Measurements from ENCODE around the gene TXNL1.
A peak's percentile ranks its signal among the peaks of the same experiment; 100 is the strongest.
"Not testable (repeated sequence)": the region's sequence is repeated elsewhere in the genome, so short reads cannot be mapped to it uniquely, and the experiment has no call there.

TXNL1 gene

DNA sequence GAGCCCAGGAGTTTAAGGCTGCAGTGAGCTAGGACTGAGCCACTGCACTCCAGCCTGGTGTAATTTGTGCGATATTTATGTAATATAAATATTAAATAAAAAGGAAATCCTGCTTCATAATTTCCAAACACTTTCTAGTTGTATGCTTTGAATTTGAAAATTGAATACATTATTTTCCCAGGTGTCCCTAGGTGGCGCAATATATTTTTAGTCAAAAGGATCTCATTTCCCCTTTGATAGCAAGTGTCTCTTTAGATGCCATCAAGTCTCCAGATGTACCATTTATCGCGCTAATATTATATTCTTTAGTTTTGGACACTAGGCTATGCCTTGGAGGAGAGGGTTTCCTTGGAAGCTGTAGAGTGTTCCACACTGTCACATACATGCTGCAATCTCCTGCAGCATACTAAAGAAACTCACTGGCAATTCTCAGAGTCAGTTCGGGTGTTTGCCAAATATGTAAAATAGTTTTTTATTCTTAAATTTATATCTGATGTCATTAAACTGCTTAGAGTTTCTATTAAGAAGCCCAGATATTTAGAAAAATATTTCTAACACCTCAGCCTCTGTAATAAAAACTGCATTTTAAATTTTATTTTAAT lies 7.1 kb upstream of the TXNL1 start:
- DNase-seq (ENCODE audit: low read depth) = peak; percentile 45

DNA sequence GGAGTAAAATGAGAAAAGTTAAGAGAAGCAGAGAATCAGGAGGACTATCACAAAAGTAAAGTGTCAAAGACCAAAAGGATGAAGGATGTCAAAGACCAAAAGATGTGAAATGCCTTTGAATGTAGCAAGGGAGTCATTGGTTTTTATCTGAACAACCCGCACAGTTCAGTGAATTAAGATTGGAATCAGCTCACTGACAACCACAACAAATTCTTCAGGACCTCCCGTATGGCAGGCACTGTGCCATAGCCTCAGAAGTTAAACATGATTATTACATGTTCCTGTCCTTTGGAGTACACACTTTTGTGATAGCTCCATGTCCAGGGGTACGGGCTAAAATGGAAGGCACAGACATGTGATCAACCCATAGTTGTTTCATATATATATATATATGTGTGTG lies 5.0 kb upstream of the TXNL1 start:
- no peak for DNase-seq (ENCODE audit: low read depth)

DNA sequence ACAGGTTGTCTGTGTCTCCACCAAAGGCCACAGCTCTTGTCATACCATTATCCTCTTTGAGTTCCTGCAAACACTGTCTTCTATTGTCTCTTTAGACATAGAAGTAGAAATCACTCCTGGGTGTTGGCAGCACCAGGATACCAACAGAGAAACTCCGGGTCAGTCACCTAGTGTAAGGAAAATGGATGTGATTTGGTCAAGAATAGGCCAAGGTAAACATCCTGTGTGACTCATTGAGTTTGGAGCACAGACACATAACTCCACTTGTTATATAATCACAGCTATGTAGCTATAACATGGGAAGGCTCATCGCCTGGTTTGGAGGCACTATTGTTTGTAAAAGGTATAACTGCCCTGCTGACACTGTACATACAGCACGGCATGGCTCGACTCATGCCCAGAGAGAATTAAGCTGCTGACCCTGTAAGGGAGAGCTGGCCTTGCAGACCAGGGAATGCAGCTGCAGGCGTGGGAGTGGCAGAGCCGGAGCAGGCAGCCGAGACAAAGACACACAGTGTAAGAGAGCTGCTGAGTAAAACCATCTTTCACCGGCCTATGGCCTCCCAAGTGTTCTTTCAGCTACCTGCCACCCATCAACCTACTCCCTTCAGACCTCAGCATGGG lies 3.4 kb upstream of the TXNL1 start:
- DNase-seq (ENCODE audit: low read depth) = peak; percentile 77

DNA sequence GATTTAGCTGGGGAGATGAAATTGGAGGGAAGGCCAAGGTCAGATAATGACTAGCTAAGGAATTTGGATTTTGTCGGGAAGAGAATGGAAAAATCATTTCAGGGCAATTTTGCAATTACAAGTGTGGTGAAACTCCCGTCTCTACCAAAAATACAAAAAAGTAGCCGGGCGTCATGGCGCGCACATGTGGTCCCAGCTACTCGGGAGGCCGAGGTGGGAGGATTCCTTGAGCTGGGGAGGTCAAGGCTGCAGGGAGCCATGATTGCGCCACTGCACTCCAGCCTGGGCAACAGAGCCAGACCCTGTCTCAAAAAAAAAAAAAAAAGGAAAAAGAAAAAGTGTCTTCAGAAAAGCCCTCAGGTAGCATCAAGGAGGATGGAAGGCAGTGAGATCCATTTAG lies 1.2 kb upstream of the TXNL1 start:
- no peak for DNase-seq (ENCODE audit: low read depth)

DNA sequence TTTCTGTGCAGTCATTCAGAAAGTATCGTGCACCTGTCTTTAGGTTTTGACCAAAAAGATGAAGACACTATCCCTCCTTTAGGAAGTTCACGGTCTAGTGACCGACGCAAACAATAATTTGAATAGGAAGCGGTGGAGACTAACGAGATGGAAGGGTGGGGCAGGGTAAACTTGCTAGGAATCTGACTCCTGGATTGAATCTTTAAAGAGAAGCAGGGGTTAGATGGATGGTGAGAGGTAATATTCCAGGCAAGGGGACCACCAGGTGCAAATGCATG lies 651 bp upstream of the TXNL1 start:
- no peak for DNase-seq (ENCODE audit: low read depth)

DNA sequence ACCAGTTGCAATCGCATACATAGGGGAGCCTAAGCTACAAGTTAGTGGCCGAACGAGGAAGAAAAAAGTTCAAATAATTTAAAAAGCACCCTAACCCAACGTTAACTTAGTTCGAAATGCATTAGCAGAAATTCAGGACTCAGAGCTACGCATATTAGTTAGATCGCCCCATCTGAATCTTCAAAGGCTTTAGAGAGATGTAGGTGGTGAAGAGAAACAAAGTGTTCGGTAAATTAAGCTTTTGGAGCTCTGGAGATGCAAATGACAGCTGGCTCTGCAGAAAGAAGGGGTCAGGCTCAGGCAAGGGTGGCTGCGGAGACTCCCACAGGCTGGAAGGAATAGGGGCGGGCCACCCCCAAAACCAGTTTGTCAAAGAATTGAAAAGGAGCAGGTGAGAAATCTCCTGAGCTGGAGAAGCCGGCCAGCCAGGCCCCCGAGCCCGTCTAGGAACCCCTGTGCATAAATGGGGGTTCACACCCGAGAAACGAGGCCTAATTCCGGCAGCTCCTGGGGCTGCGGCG lies 621 bp downstream of the TXNL1 start:
- DNase-seq (ENCODE audit: low read depth) = peak; percentile 24

DNA sequence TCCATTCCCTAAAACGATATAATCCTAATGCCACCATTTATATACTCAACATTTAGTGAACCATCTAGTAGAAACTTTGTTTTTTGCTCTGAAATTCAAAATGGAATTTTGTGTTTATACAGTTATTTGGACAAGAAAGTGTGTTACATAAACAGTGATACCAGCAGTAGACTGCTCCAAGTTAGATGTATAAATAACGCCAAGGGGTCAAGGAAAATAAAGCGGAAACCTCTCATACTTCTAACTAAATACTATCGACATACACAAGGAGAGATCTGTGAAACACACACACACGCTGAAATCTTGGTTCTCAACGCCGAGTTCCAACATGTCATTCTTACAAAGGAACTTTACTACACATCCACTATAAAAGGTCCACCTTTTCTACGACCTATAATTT lies 1.2 kb downstream of the TXNL1 start:
- DNase-seq (ENCODE audit: low read depth) = no peak

DNA sequence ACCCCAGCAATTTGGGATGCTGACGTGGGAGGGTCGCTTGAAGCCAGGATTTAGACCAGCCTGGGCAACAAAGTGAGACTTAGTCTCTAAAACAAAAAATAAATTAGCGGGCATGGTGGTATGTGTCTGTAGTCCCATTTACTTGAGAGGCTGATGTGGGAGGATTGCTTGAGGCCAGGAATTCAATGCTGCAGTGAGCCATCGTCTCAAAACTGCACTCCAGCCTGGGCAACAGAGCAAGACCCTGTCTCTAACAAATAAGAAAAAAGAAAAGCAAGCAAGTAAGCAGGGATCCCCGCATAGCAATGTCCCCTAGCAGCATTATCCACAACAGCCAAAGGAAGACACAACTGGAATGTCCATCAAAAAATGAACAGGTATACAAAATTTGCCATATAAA lies 3.4 kb downstream of the TXNL1 start:
- no peak for DNase-seq (ENCODE audit: low read depth)

DNA sequence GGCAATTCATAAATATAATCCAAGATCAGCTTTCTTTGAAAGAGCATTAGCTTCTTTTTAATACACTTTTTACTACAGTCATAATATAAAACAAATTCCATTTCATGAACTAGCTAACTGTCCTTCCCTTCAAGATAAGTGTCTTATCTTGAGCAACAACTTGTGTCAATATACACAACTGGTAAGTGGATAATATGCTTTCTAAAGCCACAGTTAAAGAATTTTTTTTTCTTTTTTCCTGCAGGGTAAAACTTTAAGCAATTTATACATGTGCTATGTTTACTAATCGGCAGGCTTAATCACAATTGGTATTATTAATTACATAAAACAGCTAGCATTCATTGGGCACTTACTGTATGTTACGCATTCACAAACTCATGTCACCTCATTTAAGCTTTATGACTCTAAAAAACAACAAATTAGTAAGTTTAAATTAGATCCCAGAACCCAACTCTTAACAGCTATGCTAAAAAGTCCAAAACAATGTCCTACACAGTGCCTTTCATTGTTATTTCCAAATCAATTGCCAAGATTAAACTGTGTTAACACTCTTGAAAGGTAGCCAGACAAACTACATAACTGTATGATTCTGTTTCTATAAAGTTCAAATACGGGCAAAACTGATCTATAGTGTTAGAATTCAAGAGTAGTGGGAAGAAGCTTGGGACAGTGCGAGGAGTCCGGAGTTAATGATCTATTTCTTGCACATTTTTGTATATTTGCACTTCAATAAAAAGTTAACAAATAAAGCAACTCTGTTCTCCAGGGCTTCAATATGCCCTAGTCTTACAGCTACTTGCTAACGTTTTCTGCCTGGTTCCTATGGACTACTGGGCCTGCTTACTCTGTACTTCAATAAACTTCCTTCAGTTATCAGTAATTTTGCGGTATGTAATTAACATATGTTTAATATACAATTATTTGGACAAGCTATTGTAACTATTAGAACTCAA lies 6.0 kb downstream of the TXNL1 start:
- no peak for DNase-seq (ENCODE audit: low read depth)

DNA sequence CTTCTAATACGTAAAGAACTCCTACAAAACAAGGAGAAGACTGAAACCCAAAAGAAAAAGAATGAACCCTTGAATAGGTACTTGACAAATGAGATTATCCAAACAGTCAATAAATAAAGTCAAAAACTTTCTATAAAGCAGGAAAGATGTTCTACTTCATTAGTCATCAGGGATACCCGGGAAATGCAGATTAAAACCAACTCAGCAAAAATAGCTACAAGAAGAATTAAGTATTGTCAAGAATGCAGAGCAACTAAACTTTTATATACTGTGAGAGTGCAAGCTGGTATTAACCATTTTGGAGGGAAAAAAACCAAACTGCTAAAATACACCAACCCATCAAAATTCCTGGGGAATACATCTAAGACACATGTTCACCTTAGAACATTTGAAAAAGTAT lies 10.4 kb downstream of the TXNL1 start:
- DNase-seq (ENCODE audit: low read depth) = peak; percentile 12

DNA sequence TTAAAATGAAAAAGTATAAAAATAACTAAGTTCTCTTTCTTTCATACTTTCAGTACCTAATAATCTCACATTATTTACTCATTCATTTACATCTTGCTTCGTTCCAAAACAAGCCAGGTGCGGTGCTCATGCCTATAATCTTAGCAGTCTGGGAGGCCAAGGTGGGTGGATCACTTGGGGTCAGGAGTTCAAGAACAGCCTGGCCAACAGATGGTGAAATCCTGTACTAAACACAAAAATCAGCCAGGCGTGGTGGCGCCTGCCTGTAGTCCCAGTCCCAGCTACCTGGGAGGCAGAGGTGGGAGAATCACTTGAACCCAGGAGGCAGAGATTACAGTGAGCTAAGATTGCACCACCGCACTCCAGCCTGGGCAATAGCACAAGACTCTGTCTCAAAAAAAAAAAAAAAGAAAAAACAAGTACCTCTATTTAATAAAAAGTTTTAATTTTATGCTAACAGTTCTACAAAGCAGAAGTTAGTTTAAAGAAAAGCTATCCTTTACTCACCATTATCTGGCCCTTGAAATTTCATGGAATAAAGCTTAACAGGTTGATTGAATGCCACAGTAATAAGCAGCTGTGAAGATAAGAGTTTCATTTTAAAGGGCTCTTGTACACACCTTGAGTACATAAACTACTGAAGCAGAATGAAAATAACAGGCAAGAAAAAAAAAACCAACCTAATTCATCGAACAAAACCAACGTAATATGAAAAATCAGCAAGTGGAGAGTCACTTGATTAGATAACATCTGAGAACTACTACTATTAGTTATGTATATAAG lies 22.5 kb downstream of the TXNL1 start:
- no peak for DNase-seq (ENCODE audit: low read depth)

DNA sequence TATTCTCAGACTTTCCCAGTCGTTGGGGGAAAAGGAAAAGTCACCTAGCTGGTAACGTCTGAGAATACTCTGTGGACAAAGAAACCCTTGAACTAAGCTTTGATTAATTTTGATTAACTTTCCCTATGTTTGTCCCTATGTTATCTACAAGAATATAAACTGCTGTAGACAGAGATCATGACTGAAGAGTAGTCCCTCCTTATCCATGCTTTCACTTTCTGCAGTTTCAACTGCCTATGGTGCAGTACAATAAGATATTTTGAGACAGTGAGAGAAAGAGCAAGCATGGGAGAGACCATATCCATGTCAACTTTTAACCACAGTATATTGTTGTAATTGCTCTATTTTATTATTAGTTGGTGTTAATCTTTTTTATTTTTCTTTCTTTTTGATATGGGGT lies 31.8 kb downstream of the TXNL1 start:
- no peak for DNase-seq (ENCODE audit: low read depth)

DNA sequence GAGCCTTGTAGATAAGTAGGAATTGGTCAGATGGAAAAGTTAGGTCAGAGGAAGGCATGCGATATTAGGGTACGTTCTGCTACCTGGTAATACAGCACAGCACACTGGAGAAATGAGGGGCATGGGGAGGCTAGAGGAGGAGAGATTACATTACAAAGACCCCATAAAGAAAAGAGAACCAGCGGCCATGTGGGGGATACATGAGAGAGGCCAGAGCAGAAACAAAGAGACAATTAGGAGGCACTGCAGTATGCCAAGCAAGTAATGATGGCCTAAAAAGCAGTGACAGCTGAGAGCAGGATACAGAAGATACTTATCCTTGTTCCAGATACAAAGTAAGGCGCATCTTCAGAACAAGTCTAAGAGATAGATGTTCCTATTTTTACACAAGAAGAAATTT lies 40.0 kb downstream of the TXNL1 start:
- DNase-seq (ENCODE audit: low read depth) = no peak

DNA sequence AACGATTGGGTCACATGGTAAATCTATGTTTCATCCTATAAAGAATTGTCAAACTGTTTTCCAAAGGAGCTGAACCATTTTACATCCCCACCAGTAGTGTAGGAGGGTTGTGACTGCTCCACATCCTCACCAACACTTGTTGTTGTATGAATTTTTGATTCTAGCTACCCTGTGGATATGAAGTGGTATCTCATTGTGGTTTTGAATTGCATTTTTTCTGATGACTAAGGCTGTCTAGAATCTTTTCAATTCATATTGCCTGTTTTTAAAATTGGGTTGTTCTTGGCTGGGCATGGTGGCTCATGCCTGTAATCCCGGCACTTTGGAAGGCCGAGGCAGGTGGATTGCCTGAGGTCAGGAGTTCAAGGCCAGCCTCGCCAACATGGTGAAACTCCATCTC lies 44.5 kb downstream of the TXNL1 start:
- peak; percentile 60 for DNase-seq (ENCODE audit: low read depth)

DNA sequence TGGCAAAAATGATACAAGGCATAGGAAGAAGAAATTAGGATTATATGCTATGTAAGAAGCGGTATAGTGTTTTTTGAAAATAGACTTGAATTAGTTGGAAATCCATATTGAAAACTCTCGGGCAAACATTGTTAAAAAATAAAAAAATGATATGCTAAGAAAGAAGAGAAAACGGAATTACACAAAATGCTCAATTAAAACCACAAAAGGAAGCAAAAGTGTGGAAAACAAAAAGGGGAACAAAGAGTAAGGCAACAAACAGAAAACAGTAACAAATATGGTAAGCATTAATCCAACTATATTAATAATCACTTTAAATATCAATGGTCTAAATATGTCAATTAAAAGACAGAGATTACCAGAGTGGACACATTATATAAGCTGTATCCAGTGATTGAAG lies 58.4 kb downstream of the TXNL1 start:
- DNase-seq (ENCODE audit: low read depth) = no peak

DNA sequence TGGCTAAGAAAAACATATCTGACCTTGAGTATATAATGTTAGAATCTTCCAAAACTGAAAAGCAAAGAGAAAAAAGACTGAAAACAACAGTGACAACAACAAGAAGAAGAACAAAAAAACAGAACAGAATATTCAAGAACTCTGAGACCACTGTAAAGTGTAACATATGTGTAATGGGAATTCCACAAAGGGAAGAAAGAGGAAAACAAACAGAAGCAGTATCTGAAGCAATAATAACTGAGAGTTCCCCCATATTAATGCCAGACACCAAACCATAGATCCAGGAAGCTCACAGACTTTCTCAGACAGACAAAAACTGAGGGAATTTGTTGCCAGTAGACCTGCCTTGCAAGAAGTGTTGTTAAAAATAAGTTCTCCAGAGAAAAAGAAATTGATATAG lies 58.9 kb downstream of the TXNL1 start:
- no peak for DNase-seq (ENCODE audit: low read depth)

DNA sequence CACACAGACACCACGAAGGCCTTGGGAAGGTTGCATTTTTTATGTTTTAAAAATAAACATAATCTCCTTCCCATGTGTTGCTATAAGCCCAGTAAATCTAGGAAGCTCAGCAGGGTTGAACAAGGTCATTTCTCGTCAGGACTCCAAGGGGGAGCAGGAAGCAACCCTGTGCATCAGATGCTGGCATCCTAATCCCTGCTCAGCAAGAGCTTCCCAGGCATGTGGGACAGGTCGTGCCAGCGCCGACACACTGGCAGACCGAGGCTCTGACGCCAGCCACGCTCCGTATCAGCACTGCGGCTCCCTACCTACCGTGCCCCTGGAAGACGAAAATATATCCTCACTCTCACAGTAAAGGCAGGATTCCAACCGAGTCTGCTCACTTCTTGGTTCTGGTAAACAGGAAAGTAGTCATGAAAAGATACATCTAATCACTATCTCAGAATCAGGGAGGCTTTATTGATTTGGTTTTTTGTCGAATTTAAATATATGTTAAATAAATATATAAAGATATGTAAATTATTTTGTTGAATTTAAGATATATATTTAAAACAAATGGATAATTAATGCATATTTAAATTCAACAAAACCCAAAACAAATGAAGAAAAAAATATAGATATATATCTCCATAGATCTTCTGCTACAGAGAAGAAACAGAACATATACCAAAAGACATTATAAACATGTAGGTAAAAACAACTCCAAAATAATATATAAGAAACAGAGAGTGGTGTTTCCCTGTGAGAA lies 61.4 kb downstream of the TXNL1 start:
- DNase-seq (ENCODE audit: low read depth) = no peak

DNA sequence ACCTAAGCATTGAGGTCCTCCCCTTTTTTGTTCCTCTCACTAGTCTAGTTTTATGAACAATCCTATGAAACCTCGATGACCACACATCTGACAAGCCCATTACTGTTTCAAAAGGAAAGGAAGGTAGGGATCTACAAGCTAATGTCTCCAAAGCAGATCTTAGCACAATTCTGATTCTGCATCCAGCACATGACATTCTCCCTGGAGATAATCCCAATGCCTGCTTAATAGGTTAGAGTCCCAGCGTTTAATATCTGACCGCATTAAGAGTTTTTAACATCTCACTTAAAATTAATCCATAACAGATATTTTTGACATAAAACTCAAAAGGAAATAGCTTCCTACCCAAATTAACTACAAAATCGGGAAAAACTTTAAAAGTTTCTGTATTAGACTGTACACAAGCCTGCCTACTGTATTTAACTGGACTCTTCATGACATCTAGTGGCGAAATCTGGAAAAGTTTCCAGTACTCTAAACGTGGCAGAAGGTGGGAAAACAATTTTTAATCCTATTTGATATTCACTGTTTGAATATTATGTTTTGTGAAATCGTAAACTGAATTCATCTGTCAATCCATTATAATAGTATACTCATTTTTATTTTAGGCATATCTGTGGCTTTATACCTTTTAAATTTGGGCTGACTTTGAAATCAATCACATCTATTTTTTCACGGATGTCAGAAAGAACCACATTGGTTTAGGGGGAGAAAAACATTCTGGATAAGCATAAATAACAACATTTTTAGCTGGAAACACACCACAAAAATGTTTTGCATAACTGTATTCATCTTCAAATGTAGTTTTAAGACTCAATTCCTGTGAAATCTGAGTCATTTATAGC lies 62.4 kb downstream of the TXNL1 start:
- DNase-seq (ENCODE audit: low read depth) = peak; percentile 67

DNA sequence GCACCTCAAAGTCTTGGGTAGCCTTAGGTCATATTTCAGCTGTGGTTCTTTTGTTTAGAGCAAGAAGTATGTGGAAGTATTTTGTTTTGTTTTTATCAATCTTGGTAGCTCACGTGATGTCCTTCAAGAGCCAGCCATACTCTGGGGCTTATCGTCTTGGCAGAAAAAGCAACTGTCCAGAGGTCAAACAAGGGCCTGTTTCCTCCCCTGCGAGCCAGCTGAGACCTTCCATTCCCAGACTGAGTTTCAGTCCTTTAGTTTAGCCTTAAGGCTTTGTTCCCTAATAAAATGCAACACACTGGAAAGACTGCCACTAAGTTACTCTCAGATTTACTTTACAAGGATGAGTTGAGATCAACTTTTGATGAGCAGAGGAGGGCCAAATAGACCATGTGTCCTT lies 63.5 kb downstream of the TXNL1 start:
- no peak for DNase-seq (ENCODE audit: low read depth)

DNA sequence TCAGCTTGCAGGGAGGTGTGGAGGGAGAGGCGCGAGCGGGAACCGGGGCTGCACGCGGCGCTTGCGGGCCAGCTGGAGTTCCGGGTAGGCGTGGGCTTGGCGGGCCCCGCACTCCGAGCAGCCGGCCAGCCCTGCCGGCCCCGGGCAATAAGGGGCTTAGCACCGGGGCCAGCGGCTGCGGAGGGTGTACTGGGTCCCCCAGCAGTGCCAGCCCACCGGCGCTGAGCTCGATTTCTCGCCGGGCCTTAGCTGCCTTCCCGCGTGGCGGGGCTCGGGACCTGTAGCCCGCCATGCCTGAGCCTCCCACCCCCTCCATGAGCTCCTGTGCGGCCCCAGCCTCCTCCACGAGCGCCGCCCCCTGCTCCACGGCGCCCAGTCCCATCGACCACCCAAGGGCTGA lies 66.1 kb downstream of the TXNL1 start:
- not testable (repeated sequence) for DNase-seq (ENCODE audit: low read depth)

DNA sequence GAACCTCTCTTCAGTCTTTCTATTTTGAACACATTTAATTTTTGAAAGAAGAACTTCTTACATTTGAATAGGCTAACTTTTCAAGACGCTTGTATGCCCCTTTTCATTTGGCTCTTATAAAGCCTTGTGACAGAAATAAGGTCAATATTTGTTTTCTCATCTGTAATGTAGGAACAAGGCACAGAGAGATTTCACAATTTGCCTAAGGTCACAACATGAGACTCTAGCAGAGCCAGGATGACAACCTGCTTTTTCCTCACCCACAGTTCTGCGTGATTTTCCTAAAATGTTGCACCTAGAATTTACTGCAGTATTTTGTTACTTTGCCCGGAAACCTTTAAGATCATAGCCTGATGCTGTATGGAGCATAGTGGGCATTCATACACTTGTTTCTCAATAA lies 67.4 kb downstream of the TXNL1 start:
- no peak for DNase-seq (ENCODE audit: low read depth)
